GM06990 (cell line): Measurements from ENCODE around the gene CRYBA1.
"Not testable (repeated sequence)": the region's sequence is repeated elsewhere in the genome, so short reads cannot be mapped to it uniquely, and the experiment has no call there.

ENCODE experiments used
- DNase-seq: peaks from one replicate; pipeline ENCODE4 v3.0.0-alpha.2; 2011; ENCODE audit not compliant: insufficient read length; ENCODE audit errors: extremely low read depth
- H3K27me3 ChIP-seq: replicated peaks from 2 replicates; pipeline ENCODE4 v1.6.0; 2011; ENCODE audit warnings: low read length; ENCODE audit not compliant: control insufficient read depth, insufficient read depth
- H3K36me3 ChIP-seq: 2 replicates; pipeline ENCODE4 v1.5.1; 2011; ENCODE audit warnings: low read length; ENCODE audit not compliant: control insufficient read depth, insufficient read depth
- H3K4me3 ChIP-seq: replicated peaks from 2 replicates; pipeline ENCODE4 v1.5.1; 2011; ENCODE audit warnings: low read depth, mild to moderate bottlenecking, control low read depth, low read length
- TF ChIP-seq, protein P1 (sequence below): IDR thresholded peaks from 2 replicates; pipeline ENCODE4 v1.5.1; 2011; ENCODE audit warnings: low read length, control low read depth, mild to moderate bottlenecking, inconsistent platforms; ENCODE audit not compliant: insufficient read depth, poor library complexity, severe bottlenecking

CRYBA1 gene

DNA sequence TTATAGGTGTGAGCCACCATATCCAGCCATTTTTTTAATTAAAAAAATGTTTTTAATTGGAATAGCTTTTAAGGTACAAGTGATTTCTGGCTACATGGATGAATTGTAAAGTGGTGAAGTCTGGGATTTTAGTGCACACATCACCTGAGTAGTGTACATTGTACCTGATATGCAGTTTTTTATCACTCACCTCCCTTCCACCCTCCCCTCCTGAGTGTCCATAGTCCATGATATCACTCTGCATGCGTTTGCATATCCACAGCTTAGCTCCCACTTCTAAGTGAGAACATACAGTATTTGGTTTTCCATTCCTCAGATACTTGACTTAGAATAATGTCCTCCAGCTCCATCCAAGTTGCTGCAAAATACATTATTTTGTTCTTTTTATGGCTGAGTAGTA is 13.4 kb upstream of the CRYBA1 start:
- TF ChIP-seq, protein P1, sequence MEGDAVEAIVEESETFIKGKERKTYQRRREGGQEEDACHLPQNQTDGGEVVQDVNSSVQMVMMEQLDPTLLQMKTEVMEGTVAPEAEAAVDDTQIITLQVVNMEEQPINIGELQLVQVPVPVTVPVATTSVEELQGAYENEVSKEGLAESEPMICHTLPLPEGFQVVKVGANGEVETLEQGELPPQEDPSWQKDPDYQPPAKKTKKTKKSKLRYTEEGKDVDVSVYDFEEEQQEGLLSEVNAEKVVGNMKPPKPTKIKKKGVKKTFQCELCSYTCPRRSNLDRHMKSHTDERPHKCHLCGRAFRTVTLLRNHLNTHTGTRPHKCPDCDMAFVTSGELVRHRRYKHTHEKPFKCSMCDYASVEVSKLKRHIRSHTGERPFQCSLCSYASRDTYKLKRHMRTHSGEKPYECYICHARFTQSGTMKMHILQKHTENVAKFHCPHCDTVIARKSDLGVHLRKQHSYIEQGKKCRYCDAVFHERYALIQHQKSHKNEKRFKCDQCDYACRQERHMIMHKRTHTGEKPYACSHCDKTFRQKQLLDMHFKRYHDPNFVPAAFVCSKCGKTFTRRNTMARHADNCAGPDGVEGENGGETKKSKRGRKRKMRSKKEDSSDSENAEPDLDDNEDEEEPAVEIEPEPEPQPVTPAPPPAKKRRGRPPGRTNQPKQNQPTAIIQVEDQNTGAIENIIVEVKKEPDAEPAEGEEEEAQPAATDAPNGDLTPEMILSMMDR, result no peak
- Histone ChIP-seq H3K36me3 (no peaks in the 10 kb centered on the region), H3K4me3 (no peak overlapping the region), H3K27me3 (no peaks in the 10 kb centered on the region)
- DNase-seq, result no peak

DNA sequence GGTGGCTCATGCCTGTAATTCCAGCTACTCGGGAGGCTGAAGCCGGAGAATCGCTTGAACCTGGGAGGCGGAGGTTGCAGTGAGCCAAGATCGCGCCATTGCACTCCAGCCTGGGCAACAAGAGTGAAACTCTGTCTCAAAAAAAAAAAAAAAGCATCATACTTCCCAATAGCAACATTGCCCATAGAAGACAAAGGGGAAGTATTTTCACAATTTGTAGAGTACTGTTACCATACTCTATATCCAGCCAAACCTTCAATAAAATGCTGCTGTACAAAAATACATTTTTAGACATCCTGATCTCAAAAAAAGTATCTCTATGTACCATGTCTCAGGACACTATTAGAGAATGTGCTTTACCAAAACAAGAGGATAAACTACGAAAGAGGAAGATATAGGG is 11.7 kb upstream of the CRYBA1 start:
- not testable (repeated sequence) for DNase-seq, H3K4me3 ChIP-seq, H3K36me3 ChIP-seq

DNA sequence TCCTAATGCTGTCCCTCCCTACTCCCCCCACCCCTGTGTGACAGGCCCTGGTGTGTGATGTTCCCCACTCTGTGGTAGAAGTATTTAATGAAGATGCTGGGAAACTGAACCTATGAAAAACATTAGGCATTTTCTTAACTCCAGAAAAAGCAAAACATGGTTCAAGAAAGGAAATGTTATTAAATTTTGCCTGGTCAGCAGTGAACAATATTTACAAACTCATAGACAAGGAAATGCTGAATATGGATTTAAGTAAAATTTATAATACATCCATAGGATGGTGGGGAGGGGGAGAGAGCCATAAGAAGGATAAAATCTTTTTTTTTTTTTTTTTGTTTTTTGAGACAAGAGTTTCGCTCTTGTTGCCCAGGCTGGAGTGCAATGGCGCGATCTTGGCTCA is 10.8 kb upstream of the CRYBA1 start:
- Histone ChIP-seq H3K36me3 (no peaks in the 10 kb centered on the region), H3K4me3 (no peak overlapping the region), H3K27me3 (no peaks in the 10 kb centered on the region)
- TF ChIP-seq, protein P1, result no peak
- DNase-seq, result no peak

More for the DNA sequence above, 11.7 kb upstream of the CRYBA1 start:
- H3K27me3 ChIP-seq, result not testable (repeated sequence)

DNA sequence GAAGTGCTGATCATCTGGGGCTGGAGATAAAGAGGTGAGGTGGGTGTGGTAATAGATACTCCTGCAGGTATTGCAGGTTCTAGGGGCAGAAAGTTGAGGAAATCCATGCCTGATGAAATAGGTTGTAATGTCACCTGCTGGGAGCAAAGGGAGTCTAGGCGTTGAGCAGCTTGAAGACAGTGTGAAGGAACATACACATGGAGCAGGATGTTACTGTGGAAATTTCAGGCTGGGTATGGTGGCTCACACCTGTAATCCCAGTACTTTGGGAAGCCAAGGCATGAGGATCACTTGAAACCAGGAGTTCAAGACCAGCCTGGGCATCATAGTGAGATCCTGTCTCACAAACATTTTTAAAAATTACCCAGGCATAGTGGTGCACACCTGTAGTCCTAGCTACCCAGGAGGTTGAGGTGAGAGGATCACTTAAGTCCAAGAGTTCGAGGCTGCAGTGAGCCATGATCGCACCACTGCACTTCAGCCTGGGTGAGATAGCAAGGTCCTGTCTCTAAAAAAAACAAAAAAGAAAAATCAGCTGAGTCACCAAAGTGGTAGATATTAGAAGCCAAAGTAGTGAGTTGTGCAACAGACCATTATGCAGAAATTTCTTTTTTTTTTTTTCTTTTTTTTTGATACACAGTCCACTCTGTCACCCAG is 9.1 kb upstream of the CRYBA1 start:
- no peak for DNase-seq
- Histone ChIP-seq H3K27me3 (no peaks in the 10 kb centered on the region; the same call in 1 of the 2 replicates), H3K36me3 (no peaks in the 10 kb centered on the region), H3K4me3 (no peak overlapping the region)
- TF ChIP-seq, protein P1, result no peak

DNA sequence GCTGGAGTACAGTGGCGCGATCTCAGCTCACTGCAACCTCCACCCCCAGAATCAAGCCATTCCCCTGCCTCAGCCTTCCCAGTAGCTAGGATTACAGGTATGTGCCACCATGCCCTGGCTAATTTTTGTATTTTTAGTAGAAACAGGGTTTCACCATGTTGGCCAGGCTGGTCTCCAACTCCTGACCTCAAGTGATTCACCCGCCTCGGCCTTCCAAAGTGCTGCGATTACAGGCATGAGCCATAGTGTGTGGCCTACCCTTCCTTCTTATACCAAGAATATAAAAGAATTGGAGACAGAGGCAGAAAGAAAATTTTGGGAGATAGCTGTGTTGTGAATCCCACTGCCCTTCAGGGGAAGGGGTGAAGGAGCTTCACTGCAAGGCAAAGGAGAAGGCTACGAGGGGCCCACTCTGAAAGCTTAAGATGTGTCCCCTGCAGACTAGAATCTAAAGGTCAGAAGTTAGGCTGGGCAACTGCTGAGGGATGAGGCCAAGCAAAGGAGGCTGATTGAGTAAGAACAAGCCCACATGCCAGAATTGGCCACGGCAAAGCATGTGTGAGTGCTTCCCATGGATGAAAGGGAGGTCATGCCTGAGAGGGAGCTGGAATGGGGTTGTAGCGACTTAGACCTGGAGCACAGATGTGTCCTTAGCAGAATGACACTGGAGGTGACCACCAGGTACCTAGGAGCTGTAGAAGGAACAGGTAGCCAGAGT is 8.4 kb upstream of the CRYBA1 start:
- Histone ChIP-seq H3K4me3 (no peak overlapping the region), H3K27me3 (no peaks in the 10 kb centered on the region; the same call in 1 of the 2 replicates), H3K36me3 (no peaks in the 10 kb centered on the region)
- TF ChIP-seq, protein P1, result no peak
- no peak for DNase-seq

DNA sequence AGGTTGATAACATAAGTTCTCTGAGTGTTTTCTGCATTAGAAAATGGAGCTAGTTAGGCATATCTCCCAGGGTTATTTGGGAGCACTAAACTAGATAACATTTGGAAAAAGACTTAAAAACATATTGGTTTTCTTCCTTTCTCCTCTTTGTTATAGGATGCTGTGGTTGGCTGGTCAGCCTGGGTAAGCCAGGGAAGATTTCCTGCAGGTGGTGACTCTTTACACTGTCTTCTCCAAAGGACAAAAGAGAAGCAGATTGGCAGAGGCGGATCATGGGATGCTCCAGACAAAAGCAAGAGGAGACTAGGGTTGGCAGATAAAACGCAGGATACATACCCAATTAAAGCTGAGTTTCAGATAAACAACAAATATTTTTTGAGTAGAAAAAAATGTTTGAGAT is 6.2 kb upstream of the CRYBA1 start:
- Histone ChIP-seq H3K4me3 (no peak overlapping the region), H3K36me3 (no peaks in the 10 kb centered on the region), H3K27me3 (no peaks in the 10 kb centered on the region; the same call in 1 of the 2 replicates)
- no peak for DNase-seq
- TF ChIP-seq, protein P1, result no peak
